Measurements from ENCODE around the gene GDI1. TPM values are rescaled to one million over a fixed set of nuclear protein-coding genes. Genes with fewer than 3 reads are reported as not detected.

The GDI1 gene
- total and polyA plus RNA-seq, 2 of the 8 experiments (the other 6 are each of a cell fraction or from before 2014, with no cell fraction given): 83.1 to 136 TPM

GRCh38 chrX:154458116-154458953 is 21.4 kb downstream of the GDI1 start, which contains the start of gene PLXNA3 (continued):
- TF ChIP-seq FOSL1 (IDR thresholded peaks at IDR 0.05; ENCODE audit: insufficient read depth, low read depth, low read length) (no peak), EZH2 (IDR thresholded peaks at IDR 0.05; ENCODE audit: low read depth, low read length, severe bottlenecking) (no peak), SP1 (IDR thresholded peaks at IDR 0.05; ENCODE audit: low read depth, low read length) (no peak), KDM4A (IDR thresholded peaks at IDR 0.05; ENCODE audit: low read depth, low read length, severe bottlenecking) (peak; percentile 19), NRF1 (IDR thresholded peaks at IDR 0.05; ENCODE audit: low read depth, low read length) (no peak), BRCA1 (IDR thresholded peaks at IDR 0.05; ENCODE audit: low read depth, low read length) (no peak), HDAC6 (IDR thresholded peaks at IDR 0.05; ENCODE audit: low read depth, low read length) (no peak), CREB1 (IDR thresholded peaks at IDR 0.05) (no peak), EP300 (IDR thresholded peaks at IDR 0.05; ENCODE audit: borderline replicate concordance in 1 of 2, low read depth in 2 of 2, low read length in 2 of 2) (peak in 1 of 2 experiments; percentile 69; a peak in 1 of 3 replicates), SP2 (IDR thresholded peaks at IDR 0.05; ENCODE audit: low read length) (no peak), RXRA (IDR thresholded peaks at IDR 0.05; ENCODE audit: insufficient read depth, low read depth, low read length) (no peak)
- TF ChIP-seq, protein P1, sequence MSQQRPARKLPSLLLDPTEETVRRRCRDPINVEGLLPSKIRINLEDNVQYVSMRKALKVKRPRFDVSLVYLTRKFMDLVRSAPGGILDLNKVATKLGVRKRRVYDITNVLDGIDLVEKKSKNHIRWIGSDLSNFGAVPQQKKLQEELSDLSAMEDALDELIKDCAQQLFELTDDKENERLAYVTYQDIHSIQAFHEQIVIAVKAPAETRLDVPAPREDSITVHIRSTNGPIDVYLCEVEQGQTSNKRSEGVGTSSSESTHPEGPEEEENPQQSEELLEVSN (IDR thresholded peaks at IDR 0.05): no peak

Data from H1 (cell line).